Tibial nerve (tissue), 3 donors: ENCODE data around the gene RASD2.

Experiments
- CTCF ChIP-seq, 5 experiments: fragments of 200-600 bp in 3 of 5; fragments of 450-650 bp in 2 of 5; sonication (generic) in 3 of 5; IDR thresholded peaks; one replicate each; pipeline ENCODE4 v1.5.1; 2016 to 2019; ENCODE audit warnings: antibody characterized with exemption in 5 of 5, mild to moderate bottlenecking in 3 of 5, moderate library complexity in 2 of 5
- POLR2A ChIP-seq, 2 donors: fragments of 450-650 bp; IDR thresholded peaks; one replicate each; pipeline ENCODE4 v1.6.1; 2017; ENCODE audit warnings: antibody characterized with exemption in 2 of 2, mild to moderate bottlenecking in 2 of 2, moderate library complexity in 2 of 2

DNA sequence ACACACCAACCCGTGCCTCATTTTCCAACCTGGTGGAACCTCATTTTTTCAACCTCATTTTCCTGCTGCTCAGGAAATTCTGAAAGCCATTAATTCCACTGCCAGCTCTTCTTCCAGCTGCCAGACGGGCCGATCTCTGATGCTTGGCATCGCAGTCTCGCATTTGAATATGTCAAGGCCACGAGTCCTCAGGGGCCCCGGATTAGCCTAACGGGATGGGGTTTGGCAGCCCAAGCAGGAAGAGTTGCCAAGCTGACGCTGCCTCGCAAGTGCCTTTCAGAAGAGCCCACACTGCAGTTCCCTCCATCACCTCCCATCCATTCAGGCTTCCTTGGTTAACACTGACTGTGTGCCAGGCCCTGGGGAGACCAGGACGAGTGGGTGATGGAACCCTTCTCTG lies 8.7 kb downstream of the RASD2 start:
- no peak for TF ChIP-seq CTCF (IDR thresholded peaks at IDR 0.05)
- no peak for TF ChIP-seq POLR2A (IDR thresholded peaks at IDR 0.05)
